GM12892 (cell line): ENCODE measurements around the gene PLIN3.
"Not testable (repeated sequence)": the region's sequence is repeated elsewhere in the genome, so short reads cannot be mapped to it uniquely, and the experiment has no call there.

Experiments used
- POLR2A ChIP-seq: IDR thresholded peaks from 2 replicates; pipeline ENCODE4 v1.6.1; 2011; ENCODE audit warnings: low read depth, low read length, control low read depth
- POLR2AphosphoS5 ChIP-seq: IDR thresholded peaks from 2 replicates; pipeline ENCODE4 v1.6.1; 2011; ENCODE audit warnings: low read depth, low read length, control low read depth
- TAF1 ChIP-seq: IDR thresholded peaks from 2 replicates; pipeline ENCODE4 v1.6.1; 2011; ENCODE audit warnings: low read depth, mild to moderate bottlenecking, control low read depth, low read length, borderline replicate concordance

- TF ChIP-seq TAF1, POLR2AphosphoS5, POLR2A: not testable (repeated sequence)
Measured at GRCh38 chr19:4900879-4901278, 33.4 kb upstream of the PLIN3 start.
